ENCODE measurements around the gene IGFBP6. TPM values are rescaled to one million over a fixed set of nuclear protein-coding genes. Genes with fewer than 3 reads are reported as not detected.

The IGFBP6 gene
- total and polyA plus RNA-seq, 12 donors = 12.9 to 559 (median 212) TPM

- DNase-seq = peak in 4 of 7 donors; percentile 4 to 52 (median 24)
- Histone ChIP-seq H3K36me3 (replicated peaks in 1 of 2) (peaks cover 0 to 81% of the 10 kb centered on the region in 2 donors), H3K27me3 (no peaks in the 10 kb centered on the region), H3K4me1 (replicated peaks in 1 of 2) (peaks cover 13 to 46% of the 10 kb centered on the region in 2 donors), H3K9me3 (replicated peaks in 1 of 3) (no peaks in the 10 kb centered on the region), H3K27ac (peak overlapping the region in 3 of 5 donors; percentile 43 to 88 (median 73)), H3K4me3 (no peak overlapping the region)
- intact Hi-C loops (cut with DNase I) = loop anchor here in 1 of 2 donors (10.0 kb wide), 1 partner anchor 133 kb away; no protein-coding TSS in a partner anchor
- WGBS, 4 donors = 73 to 78% (median 76%) methylated on average over 16 to 20 of the region's 20 CpGs
- TF ChIP-seq POLR2A (IDR thresholded peaks at IDR 0.05) = no peak
- TF ChIP-seq, protein P1, sequence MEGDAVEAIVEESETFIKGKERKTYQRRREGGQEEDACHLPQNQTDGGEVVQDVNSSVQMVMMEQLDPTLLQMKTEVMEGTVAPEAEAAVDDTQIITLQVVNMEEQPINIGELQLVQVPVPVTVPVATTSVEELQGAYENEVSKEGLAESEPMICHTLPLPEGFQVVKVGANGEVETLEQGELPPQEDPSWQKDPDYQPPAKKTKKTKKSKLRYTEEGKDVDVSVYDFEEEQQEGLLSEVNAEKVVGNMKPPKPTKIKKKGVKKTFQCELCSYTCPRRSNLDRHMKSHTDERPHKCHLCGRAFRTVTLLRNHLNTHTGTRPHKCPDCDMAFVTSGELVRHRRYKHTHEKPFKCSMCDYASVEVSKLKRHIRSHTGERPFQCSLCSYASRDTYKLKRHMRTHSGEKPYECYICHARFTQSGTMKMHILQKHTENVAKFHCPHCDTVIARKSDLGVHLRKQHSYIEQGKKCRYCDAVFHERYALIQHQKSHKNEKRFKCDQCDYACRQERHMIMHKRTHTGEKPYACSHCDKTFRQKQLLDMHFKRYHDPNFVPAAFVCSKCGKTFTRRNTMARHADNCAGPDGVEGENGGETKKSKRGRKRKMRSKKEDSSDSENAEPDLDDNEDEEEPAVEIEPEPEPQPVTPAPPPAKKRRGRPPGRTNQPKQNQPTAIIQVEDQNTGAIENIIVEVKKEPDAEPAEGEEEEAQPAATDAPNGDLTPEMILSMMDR (IDR thresholded peaks at IDR 0.05) = no peak
Observed at GRCh38 chr12:53062011-53062961, 35.2 kb upstream of the IGFBP6 start.

DNA sequence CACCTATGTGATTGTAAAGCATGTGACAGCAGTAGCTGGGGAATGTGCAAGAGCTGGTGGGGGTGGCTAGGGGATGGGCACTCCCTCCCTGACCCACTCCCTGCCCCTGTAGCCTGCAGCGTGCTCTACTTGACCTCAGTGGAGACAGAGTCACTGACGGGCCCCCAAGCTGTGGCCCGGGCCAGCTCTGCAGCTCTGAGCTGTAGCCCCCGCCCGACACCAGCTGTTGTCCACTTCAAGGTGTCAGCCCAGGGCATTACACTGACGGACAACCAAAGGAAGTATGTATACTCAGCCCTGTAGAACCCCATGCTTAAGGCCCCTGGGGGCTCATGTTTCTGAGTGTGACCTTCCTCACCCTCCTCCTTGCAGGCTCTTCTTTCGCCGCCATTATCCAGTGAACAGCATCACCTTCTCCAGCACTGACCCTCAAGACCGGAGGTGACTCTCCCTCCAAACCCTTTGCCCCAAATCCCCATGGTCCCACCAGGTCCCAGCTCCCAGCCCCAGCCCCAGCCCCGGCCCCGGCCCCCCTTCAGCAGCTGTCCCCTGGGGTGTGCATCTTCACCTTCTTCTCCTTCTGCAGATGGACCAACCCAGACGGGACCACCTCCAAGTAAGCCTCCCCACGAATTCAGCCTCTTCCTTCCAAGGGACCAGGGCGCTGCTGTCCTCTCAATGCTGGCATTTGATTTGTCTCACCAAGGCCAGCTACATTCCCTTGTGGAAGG, 34.3 kb upstream of the IGFBP6 start:
- WGBS, 4 donors = 80 to 90% (median 82%) methylated on average over 10 to 14 of the region's 14 CpGs
- Histone ChIP-seq H3K4me3 (no peak overlapping the region), H3K27ac (peak overlapping the region in 3 of 5 donors; percentile 0 to 88 (median 73)), H3K27me3 (no peaks in the 10 kb centered on the region), H3K9me3 (replicated peaks in 1 of 3) (no peaks in the 10 kb centered on the region), H3K4me1 (replicated peaks in 1 of 2) (peaks cover 13 to 46% of the 10 kb centered on the region in 2 donors), H3K36me3 (replicated peaks in 1 of 2) (peaks cover 0 to 72% of the 10 kb centered on the region in 2 donors)
- intact Hi-C loops (cut with DNase I) = loop anchor here in 1 of 2 donors (10.0 kb wide), 1 partner anchor 132 kb away; no protein-coding TSS in a partner anchor
- no peak for TF ChIP-seq POLR2A (IDR thresholded peaks at IDR 0.05)
- TF ChIP-seq, protein P1 (IDR thresholded peaks at IDR 0.05) = no peak
- peak in 5 of 7 donors; percentile 6 to 58 (median 34) for DNase-seq

DNA sequence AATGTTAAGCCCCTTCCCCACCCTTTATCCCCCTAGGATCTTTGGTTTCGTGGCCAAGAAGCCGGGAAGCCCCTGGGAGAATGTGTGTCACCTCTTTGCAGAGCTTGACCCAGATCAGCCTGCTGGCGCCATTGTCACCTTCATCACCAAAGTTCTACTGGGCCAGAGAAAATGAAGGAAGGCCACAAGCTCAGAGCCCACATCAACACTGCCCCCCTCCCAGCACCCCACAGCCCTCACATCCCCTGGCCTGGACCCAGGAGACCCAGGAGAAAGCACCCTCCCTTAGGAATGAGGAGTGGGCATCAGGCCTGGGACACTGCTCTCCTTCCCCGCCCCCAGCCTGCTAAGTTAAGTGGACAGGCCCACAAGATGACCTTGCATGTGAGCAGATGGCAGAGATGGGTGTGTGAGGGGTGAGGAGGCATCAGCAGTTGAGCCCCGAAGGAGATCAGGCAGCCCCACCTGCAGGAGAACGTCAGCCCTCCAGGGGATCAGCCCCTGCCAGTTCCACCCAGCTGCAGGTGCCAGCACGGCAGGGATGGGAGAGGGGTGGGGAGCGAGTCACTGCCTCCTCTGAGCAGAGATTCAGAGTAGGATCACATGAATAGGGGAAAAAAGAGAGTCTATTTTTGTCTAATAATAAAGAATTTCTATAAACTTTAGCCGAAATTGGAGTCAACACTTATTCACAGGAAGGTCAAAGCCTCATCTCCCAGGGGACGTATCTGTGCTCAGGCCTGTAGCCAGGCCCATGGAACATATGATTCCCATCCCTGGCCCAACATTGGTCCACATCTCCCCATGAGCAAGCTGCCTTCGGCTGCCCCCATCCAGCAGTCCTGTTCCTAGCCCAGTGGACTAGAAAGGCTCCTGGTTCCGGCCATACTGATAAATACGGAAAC, 33.5 kb upstream of the IGFBP6 start:
- peaks cover 13 to 52% of the 10 kb centered on the region in 2 donors for H3K4me1 ChIP-seq (replicated peaks in 1 of 2)
- no peaks in the 10 kb centered on the region for H3K27me3 ChIP-seq
- TF ChIP-seq, protein P1 (IDR thresholded peaks at IDR 0.05) = peak in 1 of 6 experiments; percentile 8
- TF ChIP-seq POLR2A (IDR thresholded peaks at IDR 0.05) = no peak
- H3K4me3 ChIP-seq = no peak overlapping the region
- 47 to 53% (median 52%) methylated on average over 12 to 13 of the region's 13 CpGs for WGBS, 4 donors
- peak overlapping the region in 3 of 5 donors; percentile 37 to 88 (median 73) for H3K27ac ChIP-seq
- H3K36me3 ChIP-seq (replicated peaks in 1 of 2) = peaks cover 0 to 64% of the 10 kb centered on the region in 2 donors
- no peaks in the 10 kb centered on the region for H3K9me3 ChIP-seq (replicated peaks in 1 of 3)
- intact Hi-C loops (cut with DNase I) = loop anchor here in 1 of 2 donors (10.0 kb wide), 1 partner anchor 131 kb away; no protein-coding TSS in a partner anchor
- peak in 6 of 7 donors; percentile 41 to 75 (median 64) for DNase-seq

Measured in adrenal gland (tissue), 12 donors.